ENCODE data around the gene DRG2.
A peak's percentile ranks its signal among the peaks of the same experiment; 100 is the strongest.

DRG2 gene

DNA sequence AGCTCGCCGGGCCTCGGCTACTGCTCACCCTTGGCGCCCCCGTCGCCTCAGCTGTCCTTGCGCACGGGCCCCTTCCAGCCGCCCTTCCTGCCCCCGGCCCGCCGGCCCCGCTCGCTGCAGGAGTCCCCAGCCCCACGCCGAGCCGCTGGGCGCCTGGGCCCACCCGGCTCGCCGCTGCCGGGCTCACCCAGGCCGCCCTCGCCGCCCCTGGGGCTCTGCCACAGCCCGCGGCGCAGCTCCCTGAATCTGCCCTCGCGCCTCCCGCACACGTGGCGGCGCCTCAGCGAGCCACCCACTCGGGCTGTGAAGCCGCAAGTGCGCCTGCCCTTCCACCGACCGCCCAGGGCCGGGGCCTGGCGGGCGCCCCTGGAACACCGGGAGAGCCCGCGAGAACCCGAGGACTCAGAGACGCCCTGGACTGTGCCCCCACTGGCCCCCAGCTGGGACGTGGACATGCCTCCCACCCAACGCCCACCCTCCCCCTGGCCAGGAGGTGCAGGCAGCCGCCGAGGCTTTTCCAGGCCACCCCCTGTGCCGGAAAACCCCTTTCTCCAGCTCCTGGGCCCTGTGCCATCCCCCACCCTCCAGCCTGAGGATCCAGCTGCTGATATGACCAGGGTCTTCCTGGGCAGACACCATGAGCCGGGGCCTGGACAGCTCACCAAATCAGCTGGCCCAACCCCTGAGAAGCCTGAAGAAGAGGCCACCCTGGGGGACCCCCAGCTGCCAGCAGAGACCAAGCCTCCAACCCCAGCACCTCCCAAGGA is 33.6 kb downstream of the DRG2 start:
- TF ChIP-seq, protein P1, sequence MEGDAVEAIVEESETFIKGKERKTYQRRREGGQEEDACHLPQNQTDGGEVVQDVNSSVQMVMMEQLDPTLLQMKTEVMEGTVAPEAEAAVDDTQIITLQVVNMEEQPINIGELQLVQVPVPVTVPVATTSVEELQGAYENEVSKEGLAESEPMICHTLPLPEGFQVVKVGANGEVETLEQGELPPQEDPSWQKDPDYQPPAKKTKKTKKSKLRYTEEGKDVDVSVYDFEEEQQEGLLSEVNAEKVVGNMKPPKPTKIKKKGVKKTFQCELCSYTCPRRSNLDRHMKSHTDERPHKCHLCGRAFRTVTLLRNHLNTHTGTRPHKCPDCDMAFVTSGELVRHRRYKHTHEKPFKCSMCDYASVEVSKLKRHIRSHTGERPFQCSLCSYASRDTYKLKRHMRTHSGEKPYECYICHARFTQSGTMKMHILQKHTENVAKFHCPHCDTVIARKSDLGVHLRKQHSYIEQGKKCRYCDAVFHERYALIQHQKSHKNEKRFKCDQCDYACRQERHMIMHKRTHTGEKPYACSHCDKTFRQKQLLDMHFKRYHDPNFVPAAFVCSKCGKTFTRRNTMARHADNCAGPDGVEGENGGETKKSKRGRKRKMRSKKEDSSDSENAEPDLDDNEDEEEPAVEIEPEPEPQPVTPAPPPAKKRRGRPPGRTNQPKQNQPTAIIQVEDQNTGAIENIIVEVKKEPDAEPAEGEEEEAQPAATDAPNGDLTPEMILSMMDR (IDR thresholded peaks at IDR 0.05; ENCODE audit: poor library complexity, severe bottlenecking): no peak
- Histone ChIP-seq H3K27me3 (ENCODE audit: insufficient read depth, poor library complexity, severe bottlenecking) (no peaks in the 10 kb centered on the region), H3K4me3 (ENCODE audit: severe bottlenecking) (no peak overlapping the region), H3K36me3 (ENCODE audit: low read depth) (no peaks in the 10 kb centered on the region), H3K27ac (ENCODE audit: poor library complexity, severe bottlenecking) (no peak overlapping the region), H3K4me1 (ENCODE audit: insufficient read depth, poor library complexity, severe bottlenecking) (no peaks in the 10 kb centered on the region), H3K9me3 (ENCODE audit: severe bottlenecking) (no peaks in the 10 kb centered on the region)
- DNase-seq (ENCODE audit: low spot score): no peak
- no peak for ATAC-seq (ENCODE audit: low read depth)

DNA sequence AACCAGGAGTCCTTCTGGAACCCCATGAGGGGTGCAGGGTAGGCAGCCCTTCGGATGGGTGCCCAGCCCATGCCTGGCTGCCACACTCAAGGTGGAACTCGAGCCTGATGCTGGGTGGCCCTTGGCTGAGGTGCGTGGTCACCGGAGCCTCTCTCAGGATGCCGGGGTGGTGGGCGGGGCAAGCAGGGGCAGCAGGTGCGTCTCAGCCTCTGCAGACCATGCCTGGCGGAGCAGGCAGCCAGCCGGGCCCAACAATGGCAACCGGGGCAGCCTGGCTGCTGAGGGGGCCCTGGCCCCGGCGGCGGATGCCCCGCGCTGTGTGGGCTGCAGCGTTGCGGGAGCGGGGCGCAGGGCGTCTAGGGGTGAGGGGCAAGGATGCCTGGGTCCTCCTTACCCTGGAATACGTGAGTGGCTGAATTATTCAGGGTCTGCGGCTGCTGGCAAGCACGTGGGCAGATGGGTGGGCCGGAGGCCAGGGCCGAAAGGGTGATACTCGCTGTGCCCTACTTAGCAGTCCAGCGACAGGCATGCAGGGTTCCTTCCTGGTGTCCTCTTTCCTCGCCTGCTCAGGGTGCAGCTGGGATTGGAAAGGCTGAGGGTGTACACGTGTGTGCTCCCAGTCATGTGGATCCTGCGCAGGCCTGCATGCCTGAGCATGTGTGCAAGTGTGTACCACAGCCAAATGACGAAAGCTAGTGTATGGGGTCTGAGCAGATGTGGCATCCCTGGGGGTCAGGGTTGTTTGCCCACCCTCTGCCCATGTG is 35.4 kb downstream of the DRG2 start:
- ATAC-seq (ENCODE audit: low read depth): no peak
- TF ChIP-seq, protein P1 (IDR thresholded peaks at IDR 0.05; ENCODE audit: poor library complexity, severe bottlenecking): no peak
- Histone ChIP-seq H3K9me3 (ENCODE audit: severe bottlenecking) (no peaks in the 10 kb centered on the region), H3K27me3 (ENCODE audit: insufficient read depth, poor library complexity, severe bottlenecking) (no peaks in the 10 kb centered on the region), H3K4me1 (ENCODE audit: insufficient read depth, poor library complexity, severe bottlenecking) (no peaks in the 10 kb centered on the region), H3K36me3 (ENCODE audit: low read depth) (no peaks in the 10 kb centered on the region), H3K27ac (ENCODE audit: poor library complexity, severe bottlenecking) (no peak overlapping the region), H3K4me3 (ENCODE audit: severe bottlenecking) (no peak overlapping the region)
- DNase-seq (ENCODE audit: low spot score): no peak

DNA sequence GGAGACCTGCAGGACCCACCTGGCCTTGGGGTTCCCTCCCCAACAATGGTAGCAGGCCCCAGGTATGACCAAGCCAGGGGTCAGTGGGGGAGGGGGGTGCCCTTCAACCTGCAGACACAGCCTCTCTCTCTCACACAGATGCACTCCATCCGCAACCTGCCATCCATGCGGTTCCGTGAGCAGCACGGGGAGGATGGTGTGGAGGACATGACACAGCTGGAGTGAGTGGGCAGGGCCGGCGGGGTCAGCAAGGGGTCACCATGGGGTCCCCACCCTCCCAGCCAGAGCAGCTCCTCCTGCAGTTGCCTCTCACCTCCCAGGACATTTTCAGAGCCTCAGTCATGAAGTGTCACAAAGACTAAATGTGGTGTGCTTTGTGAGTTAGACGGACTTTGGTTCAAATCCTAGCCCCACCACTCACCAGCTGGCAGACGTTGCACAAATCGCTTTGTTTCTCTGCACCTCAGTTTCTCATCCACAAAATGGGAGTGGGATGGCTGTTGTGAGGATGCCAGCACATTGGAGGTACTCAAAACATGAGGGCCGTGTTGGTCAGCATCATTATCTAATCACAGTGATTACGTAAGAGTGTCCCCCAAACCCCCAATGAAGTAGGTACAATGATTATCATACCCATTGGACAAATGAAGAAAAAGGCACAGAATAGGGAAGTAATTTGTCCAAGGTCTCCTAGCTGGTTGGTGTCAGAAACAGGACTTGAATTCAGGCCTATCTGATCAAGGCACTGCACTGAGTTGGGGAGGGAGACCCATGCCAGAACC is 36.8 kb downstream of the DRG2 start:
- DNase-seq (ENCODE audit: low spot score): no peak
- Histone ChIP-seq H3K4me1 (ENCODE audit: insufficient read depth, poor library complexity, severe bottlenecking) (no peaks in the 10 kb centered on the region), H3K9me3 (ENCODE audit: severe bottlenecking) (no peaks in the 10 kb centered on the region), H3K27ac (ENCODE audit: poor library complexity, severe bottlenecking) (no peak overlapping the region), H3K4me3 (ENCODE audit: severe bottlenecking) (no peak overlapping the region), H3K27me3 (ENCODE audit: insufficient read depth, poor library complexity, severe bottlenecking) (no peaks in the 10 kb centered on the region), H3K36me3 (ENCODE audit: low read depth) (no peaks in the 10 kb centered on the region)
- no peak for ATAC-seq (ENCODE audit: low read depth)
- TF ChIP-seq, protein P1 (IDR thresholded peaks at IDR 0.05; ENCODE audit: poor library complexity, severe bottlenecking): no peak

DNA sequence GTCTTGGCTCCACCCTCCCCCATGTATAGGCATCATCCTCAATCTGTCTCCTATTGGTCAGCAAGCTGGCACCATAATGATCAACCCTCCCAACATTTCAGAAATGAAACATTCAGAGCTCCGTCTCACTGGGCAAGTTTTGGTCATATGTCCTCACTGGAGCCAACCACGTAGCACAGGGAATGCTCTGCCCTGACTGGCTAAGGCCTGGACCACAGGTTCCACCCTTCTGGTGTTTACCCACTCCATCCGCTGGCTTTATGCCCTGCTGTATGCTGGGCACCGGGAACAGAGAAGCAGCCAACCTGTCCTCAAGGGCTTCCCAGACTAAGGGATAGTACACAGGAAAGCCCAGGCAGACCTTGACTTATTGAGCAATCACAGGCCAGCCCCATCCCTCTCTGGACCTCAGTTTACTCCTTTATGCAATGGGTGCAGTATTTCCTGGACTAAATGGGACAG is 41.3 kb downstream of the DRG2 start:
- H3K36me3 ChIP-seq (ENCODE audit: low read depth): no peaks in the 10 kb centered on the region
- no peaks in the 10 kb centered on the region for H3K27me3 ChIP-seq (ENCODE audit: insufficient read depth, poor library complexity, severe bottlenecking)
- no peak overlapping the region for H3K4me3 ChIP-seq (ENCODE audit: severe bottlenecking)
- ATAC-seq (ENCODE audit: low read depth) (peak; percentile 78), DNase-seq (ENCODE audit: low spot score) (no peak)
- TF ChIP-seq, protein P1 (IDR thresholded peaks at IDR 0.05; ENCODE audit: poor library complexity, severe bottlenecking): no peak
- no peak overlapping the region for H3K27ac ChIP-seq (ENCODE audit: poor library complexity, severe bottlenecking)
- no peaks in the 10 kb centered on the region for H3K9me3 ChIP-seq (ENCODE audit: severe bottlenecking)
- no peaks in the 10 kb centered on the region for H3K4me1 ChIP-seq (ENCODE audit: insufficient read depth, poor library complexity, severe bottlenecking)

Measured in RWPE2 (cell line).